HPDE6-E6E7 (cell line): Measurements from ENCODE around the gene LIG1.
"Not testable (repeated sequence)": the region's sequence is repeated elsewhere in the genome, so short reads cannot be mapped to it uniquely, and the experiment has no call there.

ENCODE experiments used
- DNase-seq: peaks from one replicate; pipeline ENCODE4 v3.0.0; 2011; ENCODE audit warnings: missing footprints; ENCODE audit errors: extremely low spot score

The LIG1 gene

DNA sequence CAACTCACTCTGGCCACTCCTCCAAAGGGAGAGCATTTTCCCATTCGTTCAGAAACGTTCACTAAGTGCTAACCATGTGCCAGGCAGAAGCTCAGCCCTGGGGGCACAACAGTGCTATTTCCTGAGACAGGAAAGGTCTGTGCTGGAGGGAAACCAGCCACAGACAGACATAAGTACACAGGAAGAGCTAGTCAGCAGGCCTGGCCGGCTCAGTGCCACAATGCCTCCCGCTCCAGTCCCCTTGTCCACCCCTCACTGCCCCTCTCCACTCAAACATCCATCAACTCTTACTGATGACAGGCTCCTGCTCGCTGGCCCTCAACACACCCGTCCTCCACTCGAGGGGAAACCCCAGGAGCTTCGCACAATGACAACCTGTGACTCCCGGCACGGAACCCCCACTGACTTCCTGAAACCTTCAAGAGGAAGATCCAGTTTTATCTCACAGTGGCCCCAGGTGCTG is 48.2 kb downstream of the LIG1 start:
- DNase-seq, result peak; percentile 32

DNA sequence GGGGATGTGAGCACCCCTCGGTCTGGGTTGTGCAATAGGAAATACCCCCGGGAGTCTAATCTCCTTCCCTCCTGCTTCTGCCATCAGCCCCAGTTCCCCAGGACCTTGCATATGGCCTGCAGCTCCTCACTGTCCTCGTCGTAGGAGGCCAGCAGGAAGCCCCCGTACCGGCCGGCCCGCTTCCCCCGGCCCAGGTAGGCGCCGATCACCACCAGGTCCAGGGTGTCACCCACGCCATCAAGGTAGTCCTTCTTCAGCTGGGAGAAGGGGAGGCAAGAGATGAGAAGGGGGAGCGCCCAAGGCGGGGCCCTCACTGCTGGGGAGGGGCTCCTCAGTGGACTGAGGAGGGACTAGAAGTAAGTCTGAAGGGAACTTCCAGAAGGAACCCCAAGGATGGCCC is 49.1 kb downstream of the LIG1 start:
- DNase-seq, result no peak

DNA sequence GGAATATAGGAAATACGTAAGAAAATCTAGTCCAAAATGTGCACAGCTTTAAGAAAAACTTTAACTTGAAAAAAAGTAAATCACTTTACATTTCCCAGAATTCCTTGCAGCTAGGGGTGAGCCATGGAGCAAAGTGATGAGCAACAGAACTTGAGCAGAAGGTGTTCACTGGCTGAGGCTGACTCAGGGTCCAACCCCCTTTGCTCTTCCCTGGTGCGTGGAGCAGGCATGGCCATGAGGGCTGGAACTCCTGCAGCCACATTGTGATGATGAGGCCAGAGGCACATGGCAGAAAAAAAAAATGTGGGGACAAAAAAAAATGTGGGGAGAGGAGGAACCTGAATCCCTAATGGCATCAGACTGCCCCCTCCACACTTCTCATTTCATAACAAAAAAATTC is 49.6 kb downstream of the LIG1 start:
- no peak for DNase-seq

DNA sequence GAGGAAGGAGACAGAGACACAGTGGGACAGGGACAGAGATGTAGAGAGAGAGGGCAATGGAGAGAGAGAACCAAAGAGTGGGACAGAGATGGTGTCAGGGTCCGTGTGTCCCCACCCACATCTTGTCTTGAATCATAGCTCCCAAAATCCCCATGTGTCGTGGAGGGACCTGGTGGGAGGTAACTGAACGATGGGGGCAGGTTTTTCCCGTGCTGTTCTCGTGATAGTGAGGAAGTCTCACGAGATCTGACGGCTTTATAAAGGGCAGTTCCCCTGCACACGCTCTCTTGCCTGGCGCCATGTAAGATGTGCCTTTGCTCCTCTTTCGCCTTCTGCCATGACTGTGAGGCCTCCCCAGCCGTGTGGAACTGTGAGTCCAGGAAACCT is 52.0 kb downstream of the LIG1 start:
- DNase-seq, result no peak

DNA sequence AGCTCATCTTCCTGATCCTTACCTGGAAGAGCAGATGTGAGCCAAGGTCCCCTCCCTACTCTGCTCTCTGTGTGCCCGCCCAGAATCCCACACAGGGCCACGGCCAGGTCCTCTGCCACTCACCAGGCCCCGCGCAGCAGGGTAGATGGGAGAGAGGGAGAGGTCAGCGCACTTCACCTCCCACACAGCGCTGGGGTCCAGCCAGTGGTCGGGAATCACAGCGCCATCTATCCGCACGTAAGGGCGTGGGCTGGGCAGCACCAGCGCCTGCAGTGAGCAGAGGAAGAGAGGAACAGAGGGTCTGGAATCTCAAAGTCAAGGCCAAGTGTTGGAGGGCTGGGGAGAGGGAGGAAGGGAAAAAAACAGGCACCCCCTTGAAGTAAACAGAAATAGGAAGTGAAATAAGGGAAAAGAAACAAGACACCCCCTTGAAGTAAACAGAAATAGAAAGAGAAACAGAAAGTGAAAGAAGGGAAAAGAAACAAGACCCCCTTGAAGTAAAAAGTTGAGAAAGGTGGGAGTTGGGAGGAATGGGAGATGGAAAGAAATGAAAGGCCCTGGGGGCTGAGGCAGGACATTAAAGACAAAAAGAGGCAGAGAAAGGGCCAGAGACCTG is 52.5 kb downstream of the LIG1 start:
- DNase-seq, result no peak

DNA sequence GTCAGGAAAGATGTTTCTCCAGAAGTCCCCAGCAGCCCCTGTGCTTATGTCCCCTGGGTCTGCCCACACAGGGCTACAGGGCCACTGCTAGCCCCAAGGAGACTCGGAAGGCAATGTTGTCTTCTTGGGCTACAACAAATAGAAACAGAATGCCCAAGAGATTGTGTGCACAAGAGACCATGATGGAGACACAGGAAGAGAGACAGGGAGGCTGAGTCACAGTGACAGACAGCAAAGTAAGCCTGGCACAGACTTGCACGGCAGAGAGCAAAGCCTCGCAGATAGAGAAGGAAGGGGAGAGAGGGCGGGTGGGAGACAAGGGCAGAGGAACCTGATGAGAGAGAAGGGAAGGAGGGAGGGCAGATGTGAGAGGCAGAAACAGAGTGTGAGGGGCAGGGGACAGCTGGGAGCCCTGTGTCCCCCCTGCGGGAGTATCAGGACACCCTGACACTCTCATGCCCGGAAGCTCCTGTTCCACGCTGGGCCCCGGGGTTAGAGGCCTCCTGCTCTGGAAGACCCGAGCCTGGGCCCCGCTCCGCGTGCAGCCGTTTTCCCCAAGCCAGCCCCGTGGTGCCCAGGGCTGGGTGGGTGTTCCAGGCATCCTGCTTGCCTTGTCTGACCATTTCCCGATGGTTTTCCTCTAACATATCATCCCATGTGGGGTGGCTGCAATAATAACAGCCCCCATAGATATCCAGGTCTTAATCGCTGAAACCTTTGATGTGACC is 56.8 kb downstream of the LIG1 start:
- no peak for DNase-seq

DNA sequence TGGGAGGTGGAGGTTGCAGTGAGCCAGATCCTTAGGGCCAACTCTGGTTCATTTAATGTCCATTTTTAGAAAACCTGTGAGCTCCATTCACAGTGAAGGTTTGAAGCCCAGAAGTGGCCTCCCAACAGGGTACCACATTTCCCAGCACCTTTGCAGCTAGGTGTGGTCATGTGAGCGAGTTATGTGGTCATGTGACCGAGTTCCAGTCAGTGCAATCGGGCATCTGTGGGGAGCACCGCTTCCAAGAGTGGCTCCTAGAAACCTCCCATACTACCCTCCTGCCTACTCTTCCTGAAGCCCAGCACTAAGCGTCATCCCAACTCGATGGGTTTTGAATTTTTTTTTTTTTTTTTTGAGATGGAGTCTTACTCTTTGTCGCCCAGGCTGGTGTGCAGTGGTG is 58.9 kb downstream of the LIG1 start:
- no peak for DNase-seq

DNA sequence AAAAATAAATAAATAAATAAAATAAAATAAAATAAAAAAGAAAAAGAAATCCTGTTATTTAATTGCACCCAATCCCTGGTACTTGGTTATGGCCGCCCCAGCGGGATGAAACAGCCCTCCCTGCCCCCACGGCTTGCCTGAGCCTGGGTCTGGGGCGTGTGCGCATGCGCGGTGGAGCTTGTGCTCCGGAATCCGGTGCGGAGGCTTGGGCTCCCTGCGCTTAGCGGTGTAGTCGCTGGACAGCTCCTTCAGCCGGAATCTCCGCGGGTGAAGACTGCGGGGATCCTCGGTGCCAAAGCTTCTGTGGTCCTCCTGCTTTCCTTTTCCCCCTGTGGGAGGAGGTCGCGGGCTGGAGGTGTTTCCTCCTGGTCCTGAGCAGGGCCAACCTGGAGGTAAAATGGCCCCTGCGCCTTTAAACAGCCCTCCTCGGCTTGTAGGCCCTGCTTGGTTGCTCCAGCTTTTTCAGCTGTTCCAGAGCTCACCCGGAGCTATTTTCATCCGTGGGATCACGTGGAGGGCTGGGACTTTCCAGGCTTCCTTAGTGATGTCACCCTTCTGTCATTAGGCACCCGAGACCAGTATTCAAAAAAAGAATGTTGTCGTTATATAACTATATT is 59.7 kb downstream of the LIG1 start, which contains the start of gene PLA2G4C:
Gene PLA2G4C (minus strand): TSS at position 468 of the 617 bp plus-strand sequence. CDS start 4,288 bp downstream, outside the sequence.
- DNase-seq, result peak; percentile 96

DNA sequence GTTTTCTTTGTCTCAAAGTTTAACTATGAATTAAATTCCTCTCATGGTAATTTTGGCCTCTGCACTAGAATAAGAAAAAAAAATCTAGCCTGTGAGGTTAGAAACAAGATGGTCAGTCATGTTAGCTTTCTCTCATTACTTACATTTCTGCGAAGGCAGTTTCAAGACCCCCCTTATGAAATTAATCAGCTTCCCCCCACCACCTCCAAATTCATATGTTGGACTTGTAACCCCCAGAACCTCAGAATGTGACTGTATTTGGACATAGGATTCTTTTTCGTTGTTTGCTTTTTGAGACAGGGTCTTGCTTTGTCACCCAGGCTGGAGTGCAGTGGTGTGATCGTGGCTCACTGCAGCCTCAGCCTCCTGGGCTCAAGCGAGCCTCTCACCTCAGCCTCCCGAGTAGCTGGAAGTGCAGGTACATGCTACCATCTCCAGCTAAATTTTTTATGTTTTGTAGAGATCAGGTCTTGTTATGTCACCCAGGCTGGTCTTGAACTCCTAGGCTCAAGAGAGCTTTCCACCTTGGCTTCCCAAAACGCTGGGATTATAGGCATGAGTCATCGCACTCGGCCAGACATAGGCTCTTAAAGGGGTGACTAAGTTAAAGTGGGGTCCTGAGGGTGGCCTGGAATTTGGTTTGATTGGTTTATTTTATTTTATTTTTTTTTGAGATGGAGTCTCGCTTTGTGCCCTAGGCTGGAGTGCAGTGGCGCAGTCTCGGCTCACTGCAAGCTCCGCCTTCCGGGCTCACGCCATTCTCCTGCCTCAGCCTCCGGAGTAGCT is 61.0 kb downstream of the LIG1 start:
- DNase-seq, result no peak

DNA sequence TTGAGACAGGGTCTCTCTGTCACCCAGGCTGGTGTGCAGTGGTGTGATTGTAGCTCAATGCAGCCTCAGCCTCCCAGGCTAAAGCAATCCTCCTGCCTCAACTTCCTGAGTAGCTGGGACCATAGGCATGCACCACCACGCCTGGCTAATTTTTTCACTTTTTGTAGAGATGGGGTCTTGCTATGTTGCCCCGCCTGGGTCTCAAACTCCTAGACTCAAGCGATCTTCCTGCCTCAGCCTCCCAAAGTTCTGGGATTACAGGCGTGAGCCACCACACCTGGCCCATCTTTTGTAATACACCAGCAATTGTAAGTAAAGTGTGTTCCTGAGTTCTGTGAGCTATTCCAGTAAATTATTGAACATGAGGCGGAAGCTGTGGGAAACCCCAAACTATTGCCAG is 66.2 kb downstream of the LIG1 start:
- no peak for DNase-seq

DNA sequence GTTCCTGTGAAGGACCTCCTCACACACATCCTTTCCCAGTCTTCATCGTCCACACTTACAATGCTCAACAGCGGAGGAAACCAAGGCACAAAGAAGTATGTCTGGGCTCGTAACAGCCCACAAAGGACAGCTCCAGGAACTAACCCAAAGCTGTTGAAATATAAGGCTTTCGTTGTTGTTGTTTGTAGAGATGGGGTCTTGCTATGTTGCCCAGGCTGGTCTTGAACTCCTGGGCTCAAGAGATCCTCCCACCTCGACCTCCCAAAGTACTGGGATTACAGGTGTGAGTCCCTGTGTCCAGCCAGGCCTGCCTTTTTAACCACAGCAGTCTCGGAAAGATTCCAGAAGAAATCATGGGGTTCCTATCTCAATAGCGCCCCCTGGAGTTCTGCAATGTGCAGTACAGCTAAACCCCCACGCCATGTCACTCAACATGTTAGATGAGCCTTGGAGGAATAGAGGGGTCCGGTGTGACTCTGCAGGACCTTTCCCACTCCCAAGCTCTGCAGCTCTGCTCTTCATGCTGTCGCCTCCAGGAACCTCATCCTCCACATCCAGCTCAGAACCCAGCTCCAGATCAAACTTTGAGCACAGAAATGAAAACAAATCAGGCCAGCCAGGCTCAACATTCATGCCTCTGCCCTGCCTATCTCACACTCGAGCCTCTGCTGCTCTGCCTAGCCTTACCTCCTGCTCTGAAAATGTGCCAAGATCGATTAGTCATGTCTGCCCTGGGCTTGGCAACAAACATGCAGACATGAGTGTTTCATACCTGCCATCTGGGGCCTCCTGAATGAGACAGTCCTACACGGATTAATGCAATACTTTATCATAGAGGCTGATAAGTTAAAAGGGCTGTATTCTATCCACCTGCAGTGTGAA is 67.0 kb downstream of the LIG1 start:
- no peak for DNase-seq

DNA sequence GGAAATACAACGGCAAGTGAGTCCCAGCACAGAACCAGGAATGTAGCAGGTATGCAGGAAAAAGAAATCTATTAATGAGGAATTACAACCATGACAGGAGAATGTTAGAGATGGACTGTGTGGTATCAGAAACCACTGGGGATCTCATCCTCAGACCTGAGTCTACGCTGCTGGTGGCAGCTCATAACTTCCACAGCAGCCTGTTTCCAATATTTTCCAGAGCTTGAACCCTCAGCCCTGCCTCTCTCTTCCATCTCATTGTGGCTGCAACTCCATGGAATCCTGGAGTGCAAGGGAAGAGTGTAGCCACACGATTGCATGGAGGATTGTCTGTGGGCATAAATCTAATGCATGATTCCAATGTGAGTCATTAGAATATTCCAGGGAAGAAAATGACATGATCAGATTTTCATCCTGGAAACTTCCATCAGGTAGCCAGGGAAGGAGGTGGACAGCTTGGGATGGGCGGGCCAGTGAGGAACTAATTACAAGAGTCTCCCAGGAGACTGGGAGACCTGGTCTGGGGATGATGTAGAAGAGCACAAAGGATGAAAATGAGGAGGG is 74.5 kb downstream of the LIG1 start:
- no peak for DNase-seq

DNA sequence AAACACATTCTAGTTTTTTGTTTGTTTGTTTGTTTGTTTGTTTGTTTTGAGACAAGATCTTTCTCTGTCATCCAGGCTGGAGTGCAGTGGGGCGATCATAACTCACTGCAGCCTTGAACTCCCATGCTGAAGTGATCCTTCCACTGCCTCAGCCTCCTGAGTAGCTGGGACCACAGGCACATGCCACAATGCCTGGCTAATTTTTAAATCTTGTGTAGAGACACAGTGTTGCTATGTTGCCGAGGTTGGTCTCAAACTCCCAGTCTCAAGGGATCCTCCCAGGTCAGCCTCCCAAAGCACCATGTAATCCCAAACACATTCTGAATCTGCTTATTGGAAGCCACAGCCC is 75.3 kb downstream of the LIG1 start:
- no peak for DNase-seq

DNA sequence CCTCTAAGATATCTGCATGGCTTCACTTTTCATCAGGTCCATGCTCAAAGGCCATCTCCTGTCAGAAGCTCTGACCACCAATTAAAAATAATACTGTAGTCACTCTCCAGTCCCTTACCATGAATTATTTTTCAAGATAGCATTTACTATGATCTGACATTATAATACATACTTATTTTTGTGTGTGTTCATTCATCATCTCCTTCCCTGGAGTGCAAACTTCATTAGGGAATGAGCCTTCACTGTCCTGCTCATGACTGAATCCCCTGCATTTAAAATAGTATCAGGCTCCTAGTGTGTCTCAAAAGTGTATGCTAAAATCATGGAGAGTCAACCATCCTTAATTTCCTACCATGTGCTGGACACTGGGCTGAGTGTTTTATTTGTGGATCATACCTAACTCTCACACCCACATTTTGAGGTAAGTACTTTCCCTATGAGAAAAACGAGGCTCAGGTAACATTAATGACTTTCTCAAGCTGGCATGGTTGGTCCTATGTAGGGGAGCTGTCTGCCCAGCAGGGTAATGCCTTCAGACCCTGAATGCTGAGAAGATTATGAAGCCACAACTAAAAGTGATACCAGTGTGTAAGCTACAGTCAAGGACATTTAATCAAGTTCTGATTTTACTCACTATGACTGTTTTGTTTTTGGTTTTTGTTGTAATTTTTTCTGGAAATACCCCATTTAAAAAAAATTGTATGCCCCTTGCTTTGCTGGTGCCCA is 75.9 kb downstream of the LIG1 start:
- no peak for DNase-seq

DNA sequence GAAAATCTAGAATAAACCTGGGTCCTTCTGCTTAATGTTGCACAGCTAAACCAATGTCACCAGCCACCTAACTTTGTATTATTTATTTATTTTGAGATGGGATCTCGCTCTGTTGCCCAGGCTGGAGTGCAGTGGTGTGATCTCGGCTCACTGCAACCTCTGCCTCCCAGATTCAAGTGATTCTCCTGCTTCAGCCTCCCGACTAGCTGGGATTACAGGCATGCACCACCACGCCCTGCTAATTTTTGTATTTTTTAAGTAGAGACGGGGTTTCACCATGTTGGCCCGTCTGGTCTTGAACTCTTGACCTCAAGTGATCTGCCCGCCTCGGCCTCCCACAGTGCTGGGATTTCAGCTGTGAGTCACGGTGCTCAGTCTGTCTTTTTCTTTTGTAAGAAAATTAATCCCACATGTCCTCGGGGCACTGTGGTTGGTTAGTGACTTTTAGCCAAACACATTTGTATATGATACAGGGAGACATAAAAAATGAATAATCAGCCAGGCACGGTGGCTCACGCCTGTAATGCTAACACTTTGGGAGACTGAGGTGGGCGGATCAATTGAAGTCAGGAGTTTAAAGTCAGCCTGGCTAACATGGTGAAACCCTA is 78.9 kb downstream of the LIG1 start:
- DNase-seq, result not testable (repeated sequence)

DNA sequence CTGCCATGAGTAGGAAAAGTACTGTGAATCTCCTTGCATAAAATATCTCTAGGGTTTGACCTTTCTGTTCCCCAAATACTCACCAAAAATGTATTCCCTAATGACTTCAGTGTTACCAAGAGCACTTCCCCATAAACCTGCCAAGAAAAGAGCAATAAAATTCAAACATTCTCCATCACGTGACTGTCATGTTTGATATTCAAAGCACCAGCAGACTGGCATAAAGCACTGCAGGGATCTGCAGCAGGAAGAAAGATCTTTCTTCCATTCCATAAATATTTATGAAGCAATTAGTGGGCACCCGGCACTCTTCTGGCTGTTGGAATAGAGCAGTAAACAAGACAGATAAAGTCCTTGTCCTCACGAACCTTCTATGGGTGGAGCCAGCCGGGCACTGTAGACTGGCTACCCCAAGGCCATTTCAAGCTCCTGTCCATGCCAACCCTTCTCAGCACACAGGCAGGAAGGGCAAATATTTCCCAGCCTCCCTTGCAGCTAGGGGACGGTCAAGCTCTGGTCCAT is 79.8 kb downstream of the LIG1 start:
- DNase-seq, result no peak

DNA sequence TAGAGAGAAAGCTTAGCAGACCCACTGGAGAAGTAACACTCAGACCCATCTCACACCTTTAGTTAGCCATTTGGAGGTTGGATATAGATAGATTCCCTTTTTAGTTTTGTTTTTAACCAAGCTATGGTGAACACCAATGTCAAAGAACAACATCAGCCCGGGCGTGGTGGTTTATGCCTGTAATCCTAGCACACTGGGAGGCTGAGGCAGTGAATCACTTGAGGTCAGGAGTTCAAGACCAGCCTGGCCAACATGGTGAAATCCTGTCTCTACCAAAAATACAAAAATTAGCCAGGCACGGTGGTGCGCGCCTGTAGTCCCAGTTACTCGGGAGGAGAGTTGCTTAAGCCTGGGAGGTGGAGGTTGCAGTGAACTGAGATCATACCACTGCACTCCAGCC is 81.2 kb downstream of the LIG1 start:
- not testable (repeated sequence) for DNase-seq

DNA sequence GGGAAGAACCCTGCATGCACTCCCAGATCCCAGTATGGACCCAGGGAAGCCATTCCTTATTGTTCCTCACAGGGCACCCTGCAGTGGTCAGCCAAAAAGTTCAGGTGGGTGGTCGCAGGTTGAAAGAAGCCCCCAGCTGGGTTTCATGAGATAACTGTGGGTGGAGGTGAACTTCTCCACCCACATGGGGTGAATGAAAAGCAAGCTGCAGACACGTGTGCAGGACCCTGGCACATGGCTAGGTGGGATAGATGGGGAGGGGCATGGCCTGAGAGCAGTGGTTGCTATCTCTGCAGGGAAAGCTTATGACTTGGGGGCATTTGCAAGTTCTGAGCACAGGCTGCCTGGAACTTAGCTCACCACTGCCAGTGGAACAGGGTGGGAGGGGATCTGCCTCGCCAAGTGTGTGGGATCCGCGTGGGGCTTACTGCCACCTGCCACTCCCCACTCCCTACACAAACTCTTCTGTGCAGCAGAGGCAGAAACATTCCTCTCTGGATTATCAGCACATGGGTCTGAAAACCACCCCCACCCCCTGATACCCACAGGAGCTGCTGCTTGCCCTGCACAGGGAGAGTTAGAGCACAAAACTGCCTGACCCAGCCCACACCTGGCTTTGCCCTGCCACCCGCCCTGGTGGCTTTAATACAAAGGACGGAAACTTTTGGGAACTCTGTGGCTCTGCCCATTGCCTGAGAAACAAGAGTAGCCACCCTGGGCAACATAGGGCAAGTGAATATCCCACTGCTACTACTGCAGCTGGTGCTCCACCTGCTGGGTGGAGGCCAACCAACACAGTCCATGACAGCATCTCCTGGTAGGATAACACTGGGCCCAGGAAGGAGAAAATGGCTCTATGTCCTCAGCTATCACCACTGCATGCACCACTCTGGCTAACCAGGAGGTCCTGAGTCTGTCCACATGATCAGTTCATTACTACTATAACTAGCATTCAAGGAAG is 84.0 kb downstream of the LIG1 start:
- no peak for DNase-seq
